SW 1271 (cell line): ENCODE measurements around the gene IL10RB.
A peak's percentile ranks its signal among the peaks of the same experiment; 100 is the strongest.
"Not testable (repeated sequence)": the region's sequence is repeated elsewhere in the genome, so short reads cannot be mapped to it uniquely, and the experiment has no call there.

Experiments
- DNase-seq, 2 experiments: peaks; one replicate each; lab custom pipeline; 2025; lab: John Stamatoyannopoulos, UW

Gene IL10RB

DNA sequence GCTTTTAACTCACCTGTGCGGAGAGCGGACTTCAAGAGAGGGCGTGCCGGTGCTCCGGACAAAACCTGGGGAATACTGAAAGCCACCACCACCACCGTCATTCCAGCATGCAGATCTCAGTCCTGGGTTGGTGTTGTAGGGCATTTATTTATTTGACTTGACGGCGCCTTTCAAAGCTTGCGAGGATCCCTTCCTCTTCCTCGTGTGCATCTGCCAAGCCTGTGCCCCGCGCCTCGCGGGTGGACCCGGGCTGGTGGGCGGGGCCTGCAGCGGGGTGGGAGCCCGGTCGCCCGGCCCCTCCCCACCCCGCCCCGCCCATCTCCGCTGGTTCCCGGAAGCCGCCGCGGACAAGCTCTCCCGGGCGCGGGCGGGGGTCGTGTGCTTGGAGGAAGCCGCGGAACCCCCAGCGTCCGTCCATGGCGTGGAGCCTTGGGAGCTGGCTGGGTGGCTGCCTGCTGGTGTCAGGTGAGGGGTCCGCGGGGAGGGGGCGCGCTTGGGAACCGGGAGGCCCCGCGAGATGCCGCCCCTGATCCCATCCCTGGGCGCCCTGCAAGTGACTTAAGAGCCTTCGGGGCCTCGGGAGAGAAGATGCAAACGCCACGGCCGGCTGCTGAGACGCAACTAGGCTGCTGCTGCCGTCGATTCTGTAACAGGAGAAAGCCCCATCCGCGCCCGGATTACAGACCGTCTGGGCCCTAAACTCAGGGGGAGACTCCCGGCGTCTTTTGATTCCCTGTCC lies at the start of gene IL10RB:
TSS of gene IL10RB (plus strand) at position 318 of the 739 bp plus-strand sequence. CDS start at position 417, 99 bp downstream.
- DNase-seq: peak in 1 of 2 experiments; percentile 42

- no peak for DNase-seq
These were observed 49.0 kb upstream of the IL10RB start for GRCh38 chr21:33217138-33217520.

DNA sequence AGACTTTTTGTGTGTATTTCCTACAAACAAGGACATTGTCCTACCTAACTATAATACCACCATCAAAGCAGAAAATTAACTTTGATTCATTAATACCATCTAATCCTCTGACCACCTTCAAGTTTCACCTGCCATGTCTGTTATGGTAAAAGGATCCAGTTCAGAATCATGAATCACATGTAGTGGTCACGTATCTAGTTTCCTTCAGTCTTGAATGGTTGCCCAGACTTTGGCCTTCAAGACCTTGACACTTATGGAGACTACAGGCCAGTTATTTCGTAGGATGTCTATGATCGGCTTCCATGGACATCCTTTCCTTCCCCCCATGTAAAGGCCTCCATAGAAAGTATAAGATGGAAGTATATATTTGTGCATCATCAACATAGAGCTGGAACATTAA lies 46.9 kb upstream of the IL10RB start:
- DNase-seq: no peak

DNA sequence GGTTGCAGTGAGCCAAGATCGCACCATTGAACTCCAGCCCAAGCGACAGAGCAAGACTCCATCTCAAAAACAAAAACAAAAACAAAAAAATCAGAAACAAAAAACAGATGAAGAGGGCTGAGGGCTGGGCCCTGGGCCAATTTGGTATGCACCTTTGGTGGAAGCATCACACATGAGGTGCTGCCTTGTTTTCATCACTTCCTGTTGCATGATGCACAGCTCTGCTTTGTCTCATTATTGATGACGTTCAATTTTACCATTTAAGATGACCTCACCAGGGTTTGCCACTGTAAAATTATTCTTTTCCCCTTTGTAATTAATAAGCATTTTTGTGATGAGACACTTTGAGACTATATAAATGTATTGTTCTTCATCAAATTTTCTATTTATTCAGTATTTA lies 46.2 kb upstream of the IL10RB start:
- DNase-seq: no peak

GRCh38 chr21:33225376-33225775 lies 40.8 kb upstream of the IL10RB start:
- not testable (repeated sequence) for DNase-seq

- DNase-seq: no peak
These were observed 37.7 kb upstream of the IL10RB start for GRCh38 chr21:33228455-33228854.

GRCh38 chr21:33229099-33229783 lies 36.9 kb upstream of the IL10RB start:
- DNase-seq: no peak

GRCh38 chr21:33229784-33230544 lies 36.2 kb upstream of the IL10RB start, which contains the start of gene IFNAR2:
Gene IFNAR2, plus strand, starts transcription at chr21:33229938. Its CDS starts 11,985 bp downstream, at chr21:33241923.
- peak in 1 of 2 experiments; percentile 29 for DNase-seq

DNA sequence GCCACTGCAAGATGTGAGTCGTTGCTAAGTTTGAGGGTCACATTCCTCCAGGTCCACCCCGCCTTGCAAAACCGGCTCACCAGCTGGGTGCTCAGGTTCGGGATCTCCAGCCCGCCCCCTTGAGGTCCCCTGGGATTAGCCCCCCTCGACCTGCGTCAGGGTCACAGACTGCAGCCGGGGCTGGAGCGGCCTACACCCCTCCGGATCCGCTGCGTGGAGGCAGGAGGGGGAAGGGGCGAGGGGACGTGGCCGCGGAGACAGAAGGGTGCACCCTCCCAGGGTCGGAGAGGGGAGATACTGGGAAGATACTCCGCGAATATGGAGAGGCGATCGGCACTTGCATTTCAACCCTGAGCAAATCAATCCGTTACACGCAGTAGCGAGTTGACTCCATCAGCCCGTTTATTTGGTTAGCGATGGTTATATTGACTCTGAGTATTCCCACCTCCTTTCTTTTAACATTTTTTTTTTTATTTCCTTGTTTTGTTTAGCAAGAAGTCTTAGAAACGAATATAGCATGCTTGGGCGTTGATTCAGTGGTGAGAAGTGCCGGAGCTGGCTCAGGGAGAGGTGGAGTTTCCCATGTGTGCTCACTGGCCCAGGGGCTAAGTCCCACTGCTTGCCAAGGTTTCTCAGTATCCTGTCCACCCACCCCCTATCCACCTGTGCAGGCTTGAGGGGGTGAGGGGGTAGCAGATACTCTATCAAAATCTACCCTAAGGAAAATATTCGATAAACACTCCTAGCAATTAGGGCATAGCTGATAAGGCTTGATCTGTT lies 35.4 kb upstream of the IL10RB start:
- no peak for DNase-seq

- DNase-seq: no peak
These were observed 34.6 kb upstream of the IL10RB start for GRCh38 chr21:33231526-33231925.

GRCh38 chr21:33232291-33233034 lies 33.7 kb upstream of the IL10RB start:
- DNase-seq: no peak

- DNase-seq: no peak
These were observed 31.3 kb upstream of the IL10RB start for GRCh38 chr21:33234635-33235520.

- no peak for DNase-seq
These were observed 30.0 kb upstream of the IL10RB start for GRCh38 chr21:33236013-33236686.

- no peak for DNase-seq
These were observed 29.4 kb upstream of the IL10RB start for GRCh38 chr21:33236766-33237165.

DNA sequence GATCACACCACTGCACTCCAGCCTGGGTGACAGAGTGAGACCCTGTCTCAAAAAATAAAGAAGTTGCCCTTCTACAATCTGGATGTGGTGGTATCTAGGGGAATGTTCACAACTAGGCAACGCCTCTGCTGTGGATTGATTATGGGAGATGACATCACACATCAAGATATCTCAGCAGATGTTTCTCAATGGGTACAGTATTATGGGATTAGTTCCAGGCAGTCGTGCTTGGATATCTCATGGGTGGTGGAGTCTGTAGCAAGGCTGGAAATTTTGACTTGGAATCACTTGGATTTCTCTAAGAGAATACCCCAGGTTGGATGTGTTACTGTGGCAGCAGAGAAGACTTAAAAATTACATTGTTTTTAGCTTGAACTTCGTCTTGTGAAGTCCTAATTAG lies 28.7 kb upstream of the IL10RB start:
- DNase-seq: no peak

DNA sequence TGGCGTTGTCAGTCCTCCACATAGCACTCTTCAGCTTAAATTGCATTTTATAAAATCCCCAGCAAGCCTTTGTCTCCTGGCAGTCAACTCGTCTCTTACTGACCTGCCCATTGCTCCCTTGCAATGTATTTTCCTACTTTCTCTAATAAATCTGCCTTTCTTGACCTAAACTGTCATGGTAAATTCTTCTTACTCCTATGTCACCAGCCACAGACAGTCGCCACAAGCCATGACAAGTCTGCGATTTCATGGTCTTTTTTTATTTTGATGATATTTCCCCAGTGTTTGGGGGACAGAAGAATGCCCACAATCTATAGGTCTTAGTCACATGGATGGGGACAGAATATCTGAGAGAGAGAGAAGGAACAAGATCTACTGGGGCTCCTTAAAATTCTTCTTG lies 28.0 kb upstream of the IL10RB start:
- DNase-seq: no peak

DNA sequence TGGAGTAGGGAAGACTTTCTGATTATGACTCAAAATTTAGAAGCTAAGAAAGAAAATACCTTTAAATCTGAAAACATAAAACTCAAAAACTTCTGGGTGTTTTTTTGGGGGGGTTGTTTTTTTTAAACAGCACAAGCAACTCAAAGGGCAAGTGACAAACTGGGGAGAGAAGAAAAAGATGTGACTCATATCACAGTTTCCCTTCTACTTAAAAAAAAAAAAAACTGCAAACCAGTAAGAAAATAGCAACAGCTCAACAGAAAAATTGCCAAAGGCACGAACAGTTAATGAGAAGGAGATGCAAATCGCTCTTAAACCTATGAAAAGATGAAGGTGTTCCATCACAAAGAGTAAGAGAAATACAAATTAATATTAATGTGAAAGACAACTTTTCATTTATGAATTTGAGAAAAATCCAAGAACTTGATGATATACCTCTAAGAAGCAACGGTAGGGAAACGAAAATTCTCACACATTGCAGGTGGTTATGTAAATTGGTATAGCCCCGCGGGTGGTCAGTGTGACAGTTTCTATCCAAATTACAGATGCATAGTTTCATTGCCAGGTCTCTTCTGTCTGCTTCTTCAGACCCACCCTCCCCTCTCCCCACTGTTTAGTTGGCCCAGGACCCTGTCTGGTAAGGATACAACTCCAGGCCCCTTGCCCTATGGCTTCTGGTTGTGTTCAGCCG lies 27.5 kb upstream of the IL10RB start:
- no peak for DNase-seq

- DNase-seq: not testable (repeated sequence)
These were observed 26.5 kb upstream of the IL10RB start for GRCh38 chr21:33239559-33240127.

DNA sequence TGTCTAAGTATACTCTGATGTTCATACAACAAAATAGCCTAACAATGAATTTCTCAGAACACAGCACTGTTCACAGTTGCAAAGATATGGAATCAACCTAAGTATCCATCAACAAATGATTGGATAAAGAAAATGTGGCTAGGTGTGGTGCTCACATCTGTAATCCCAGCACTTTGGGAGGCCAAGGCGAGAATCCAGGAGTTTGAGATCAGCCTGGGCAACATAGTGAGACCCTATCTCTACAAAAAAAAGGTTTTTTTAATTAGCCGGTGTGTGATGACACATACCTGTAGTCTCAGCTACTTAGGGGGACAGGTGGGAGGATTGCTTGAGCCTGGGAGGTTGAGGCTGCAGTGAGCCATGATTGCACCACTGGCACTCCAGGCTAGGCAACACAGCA lies 25.8 kb upstream of the IL10RB start:
- DNase-seq: no peak
